Stimulated activated CD8-positive, alpha-beta memory T cell treated with anti-CD3 and anti-CD28 coated beads, Interleukin-7, amount 100 ng/mL, for 4 hours (primary cell): Measurements from ENCODE around the gene CRABP2.

Source experiments
- DNase-seq, 2 donors: peaks; one replicate each; pipeline ENCODE4 v3.0.0-alpha.2; 2020; ENCODE audit warnings: low read depth in 2 of 2

The CRABP2 gene

DNA sequence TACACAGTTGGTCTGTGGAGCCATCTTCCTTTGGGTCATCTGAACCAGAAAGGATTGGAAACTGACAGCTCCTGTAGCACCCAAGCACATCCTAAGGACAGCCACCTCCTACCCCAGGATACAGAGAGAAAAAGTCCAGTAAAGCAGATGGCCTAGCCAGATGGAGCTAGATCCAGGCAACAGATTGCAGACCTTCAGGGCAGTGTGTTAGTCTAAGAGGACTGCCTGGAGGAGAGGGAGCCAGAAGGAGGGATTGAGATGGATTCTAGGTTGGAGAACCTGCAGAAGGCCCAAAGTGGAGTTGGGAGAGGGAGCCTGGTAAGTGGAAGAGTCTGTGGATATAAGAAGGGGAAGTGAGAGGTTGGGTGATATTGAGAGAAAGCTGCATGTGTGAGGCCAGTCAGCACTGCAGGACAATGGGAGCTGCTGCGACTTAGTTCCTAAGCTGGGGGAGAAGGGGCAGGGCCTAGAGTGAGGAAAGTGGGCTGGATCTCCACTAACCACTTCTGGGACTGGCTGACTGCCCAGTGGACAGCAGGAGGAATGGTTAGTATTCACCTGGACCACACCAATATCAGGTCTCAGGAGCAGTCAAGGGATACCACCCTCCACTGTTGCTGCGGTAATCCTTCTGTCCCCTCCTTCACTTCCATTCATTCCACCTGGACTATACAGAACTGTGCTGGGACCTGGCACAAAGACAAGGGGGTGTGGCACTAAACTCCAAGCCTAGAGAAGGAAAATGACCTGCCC, 50.1 kb downstream of the CRABP2 start:
- no peak for DNase-seq

DNA sequence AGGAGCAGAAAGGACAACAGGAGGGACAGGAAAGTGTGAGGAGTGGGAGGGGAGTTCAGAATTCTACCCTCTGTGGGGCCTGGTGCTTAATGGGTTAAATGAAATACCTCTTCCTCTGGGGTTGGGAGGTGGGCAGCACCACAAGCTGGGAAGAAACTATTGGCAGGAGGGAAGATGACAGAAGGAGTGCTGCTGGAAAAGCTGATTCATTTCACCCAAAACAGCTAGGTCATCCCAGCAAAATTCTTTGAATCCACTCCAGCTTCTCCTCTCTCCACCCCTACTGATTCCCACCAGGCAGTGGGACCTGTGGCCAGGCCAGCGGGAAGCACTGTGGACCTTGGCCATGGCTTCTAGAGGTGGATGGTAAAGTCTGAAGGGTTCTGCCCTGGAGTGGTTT, 50.7 kb downstream of the CRABP2 start:
- DNase-seq: no peak

DNA sequence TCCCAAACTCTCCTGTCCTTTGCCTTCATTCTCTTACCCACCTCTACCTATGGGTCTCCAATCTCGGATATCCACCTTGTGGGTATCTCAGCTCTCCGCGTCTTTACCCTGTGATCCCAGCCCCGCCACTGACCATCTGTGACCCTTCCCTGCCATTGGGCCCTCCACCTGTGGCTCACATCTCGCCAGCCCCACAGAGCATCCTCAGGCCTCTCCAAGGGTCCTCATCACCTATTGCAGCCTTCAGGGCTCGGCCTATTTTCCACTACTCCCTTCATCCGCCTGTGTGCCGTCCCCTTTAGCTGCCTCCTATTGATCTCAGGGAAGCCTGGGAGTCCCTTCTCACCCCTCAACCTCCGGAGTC, 52.4 kb downstream of the CRABP2 start:
- DNase-seq: no peak

DNA sequence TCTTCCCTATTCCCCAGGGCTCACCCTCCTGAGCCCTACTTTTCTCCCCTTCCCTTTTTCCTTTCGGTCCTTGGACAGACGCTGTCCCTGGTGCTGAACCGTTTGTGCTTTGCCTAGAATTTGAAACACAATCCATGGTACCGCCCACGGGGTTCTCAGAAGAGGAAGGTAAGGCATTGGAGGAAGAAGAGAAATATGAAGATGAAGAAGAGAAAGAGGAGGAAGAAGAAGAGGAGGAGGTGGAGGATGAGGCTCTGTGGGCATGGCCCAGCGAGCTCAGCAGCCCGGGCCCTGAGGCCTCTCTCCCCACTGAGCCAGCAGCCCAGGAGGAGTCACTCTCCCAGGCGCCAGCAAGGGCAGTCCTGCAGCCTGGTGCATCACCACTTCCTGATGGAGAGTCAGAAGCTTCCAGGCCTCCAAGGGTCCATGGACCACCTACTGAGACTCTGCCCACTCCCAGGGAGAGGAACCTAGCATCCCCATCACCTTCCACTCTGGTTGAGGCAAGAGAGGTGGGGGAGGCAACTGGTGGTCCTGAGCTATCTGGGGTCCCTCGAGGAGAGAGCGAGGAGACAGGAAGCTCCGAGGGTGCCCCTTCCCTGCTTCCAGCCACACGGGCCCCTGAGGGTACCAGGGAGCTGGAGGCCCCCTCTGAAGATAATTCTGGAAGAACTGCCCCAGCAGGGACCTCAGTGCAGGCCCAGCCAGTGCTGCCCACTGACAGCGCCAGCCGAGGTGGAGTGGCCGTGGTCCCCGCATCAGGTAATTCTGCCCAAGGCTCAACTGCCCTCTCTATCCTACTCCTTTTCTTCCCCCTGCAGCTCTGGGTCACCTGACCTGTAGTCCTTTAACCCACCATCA, 53.0 kb downstream of the CRABP2 start:
- no peak for DNase-seq
